ENCODE results near the gene SYDE2. TPM values are rescaled to one million over a fixed set of nuclear protein-coding genes. Genes with fewer than 3 reads are reported as not detected.

The SYDE2 gene
- total and polyA plus RNA-seq, 2 donors (not counting 1 experiment from before 2014, with no cell fraction given) = 0.25 to 0.89 TPM

- H3K4me1 Mint-ChIP-seq = no peaks in the 10 kb centered on the region
- H3K36me3 ChIP-seq (replicated peaks in 1 of 2; ENCODE audit: control extremely low read depth in 1 of 2, control insufficient read depth in 1 of 2, extremely low read depth in 1 of 2, insufficient read depth in 2 of 2, low read length in 1 of 2) = no peaks in the 10 kb centered on the region
- no peak overlapping the region for H3K27ac ChIP-seq (ENCODE audit: low read length in 2 of 2)
- H3K9ac ChIP-seq (ENCODE audit: low read length) = no peak overlapping the region
- TF ChIP-seq CTCF (IDR thresholded peaks at IDR 0.05) (no peak), EZH2 (IDR thresholded peaks at IDR 0.05; ENCODE audit: borderline replicate concordance, insufficient read depth, low read depth, low read length, poor library complexity, severe bottlenecking) (no peak)
- peaks cover 21% of the 10 kb centered on the region for H3K27me3 Mint-ChIP-seq
- DNase-seq = no peak
- H2AFZ ChIP-seq (ENCODE audit: insufficient read depth, low read depth, low read length, poor library complexity, severe bottlenecking) = no peak overlapping the region
- no peaks in the 10 kb centered on the region for H3K9me3 ChIP-seq (ENCODE audit: control extremely low read depth in 1 of 3, control insufficient read depth in 2 of 3, insufficient read depth in 1 of 3, low read length in 2 of 3)
- no peaks in the 10 kb centered on the region for H3K4me1 ChIP-seq (ENCODE audit: control insufficient read depth in 2 of 2, insufficient read depth in 2 of 2, low read length in 2 of 2)
- H3K79me2 ChIP-seq (ENCODE audit: control insufficient read depth, insufficient read depth, low read length) = no peaks in the 10 kb centered on the region
- H3K4me3 Mint-ChIP-seq = no peak overlapping the region
- no peak overlapping the region for H3K27ac Mint-ChIP-seq
- H3K27me3 ChIP-seq (replicated peaks in 1 of 4; ENCODE audit: control extremely low read depth in 1 of 4, control insufficient read depth in 3 of 4, insufficient read depth in 4 of 4, low read length in 3 of 4) = peaks cover 0 to 3% (median 1%) of the 10 kb centered on the region in 4 experiments
- H4K20me1 ChIP-seq (ENCODE audit: control insufficient read depth, insufficient read depth, low read length, poor library complexity, severe bottlenecking) = no peaks in the 10 kb centered on the region
- H3K4me3 ChIP-seq (ENCODE audit: control extremely low read depth in 1 of 5, extremely low read depth in 1 of 5, insufficient read depth in 1 of 5, low read depth in 2 of 5, low read length in 4 of 5) = no peak overlapping the region
- intact Hi-C loops (cut with micrococcal nuclease) = no loop called here
- H3K4me2 ChIP-seq (replicated peaks; ENCODE audit: low read depth, low read length, poor library complexity, severe bottlenecking) = no peak overlapping the region
- POLR2A ChIA-PET = no interaction called here
- CTCF ChIA-PET = no interaction called here
- no peaks in the 10 kb centered on the region for H3K9me3 Mint-ChIP-seq (ENCODE audit: insufficient read depth)
- WGBS (ENCODE audit: insufficient coverage) = 100% methylated on average over 1 of the region's 3 CpGs
- ATAC-seq (ENCODE audit: low read depth) = no peak
These were observed 24.2 kb upstream of the SYDE2 start for GRCh38 chr1:85224734-85225623.

DNA sequence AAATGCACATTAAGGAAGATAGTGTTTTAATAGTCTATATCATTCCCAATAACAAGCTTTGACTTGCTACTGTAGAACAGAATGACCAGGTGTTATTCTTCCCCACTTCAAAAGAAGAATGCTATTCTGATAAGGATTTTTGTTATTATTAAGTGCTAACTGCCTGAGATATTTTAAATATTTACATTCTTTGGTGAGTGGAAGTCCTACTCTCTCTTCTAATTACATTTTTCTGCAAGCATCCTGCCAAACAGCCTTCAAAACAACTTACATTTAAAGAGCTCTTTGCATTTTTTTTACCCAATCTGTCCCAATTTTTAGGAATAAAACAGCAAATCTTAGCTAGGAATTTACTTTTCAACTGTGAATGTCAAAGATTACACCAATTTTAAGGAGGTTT is 23.5 kb upstream of the SYDE2 start:
- DNase-seq (no peak), ATAC-seq (ENCODE audit: low read depth) (no peak)
- no peaks in the 10 kb centered on the region for H3K79me2 ChIP-seq (ENCODE audit: control insufficient read depth, insufficient read depth, low read length)
- H3K27ac Mint-ChIP-seq = no peak overlapping the region
- H3K27me3 ChIP-seq (replicated peaks in 1 of 4; ENCODE audit: control extremely low read depth in 1 of 4, control insufficient read depth in 3 of 4, insufficient read depth in 4 of 4, low read length in 3 of 4) = peaks cover 0 to 3% (median 1%) of the 10 kb centered on the region in 4 experiments
- H3K9me3 Mint-ChIP-seq (ENCODE audit: insufficient read depth) = no peaks in the 10 kb centered on the region
- no peak overlapping the region for H3K27ac ChIP-seq (ENCODE audit: low read length in 2 of 2)
- no peaks in the 10 kb centered on the region for H3K4me1 ChIP-seq (ENCODE audit: control insufficient read depth in 2 of 2, insufficient read depth in 2 of 2, low read length in 2 of 2)
- no peaks in the 10 kb centered on the region for H3K9me3 ChIP-seq (ENCODE audit: control extremely low read depth in 1 of 3, control insufficient read depth in 2 of 3, insufficient read depth in 1 of 3, low read length in 2 of 3)
- H4K20me1 ChIP-seq (ENCODE audit: control insufficient read depth, insufficient read depth, low read length, poor library complexity, severe bottlenecking) = no peaks in the 10 kb centered on the region
- H3K4me3 Mint-ChIP-seq = no peak overlapping the region
- H2AFZ ChIP-seq (ENCODE audit: insufficient read depth, low read depth, low read length, poor library complexity, severe bottlenecking) = no peak overlapping the region
- TF ChIP-seq CTCF (IDR thresholded peaks at IDR 0.05) (no peak), EZH2 (IDR thresholded peaks at IDR 0.05; ENCODE audit: borderline replicate concordance, insufficient read depth, low read depth, low read length, poor library complexity, severe bottlenecking) (no peak)
- intact Hi-C loops (cut with micrococcal nuclease) = no loop called here
- no peak overlapping the region for H3K9ac ChIP-seq (ENCODE audit: low read length)
- peaks cover 26% of the 10 kb centered on the region for H3K27me3 Mint-ChIP-seq
- H3K4me2 ChIP-seq (replicated peaks; ENCODE audit: low read depth, low read length, poor library complexity, severe bottlenecking) = no peak overlapping the region
- POLR2A ChIA-PET = no interaction called here
- CTCF ChIA-PET = interaction anchor here (0.6 kb wide), 1 partner anchor 289 kb away, joined by 6 read pairs; no protein-coding TSS in a partner anchor
- H3K4me3 ChIP-seq (ENCODE audit: control extremely low read depth in 1 of 5, extremely low read depth in 1 of 5, insufficient read depth in 1 of 5, low read depth in 2 of 5, low read length in 4 of 5) = no peak overlapping the region
- H3K4me1 Mint-ChIP-seq = no peaks in the 10 kb centered on the region
- H3K36me3 ChIP-seq (replicated peaks in 1 of 2; ENCODE audit: control extremely low read depth in 1 of 2, control insufficient read depth in 1 of 2, extremely low read depth in 1 of 2, insufficient read depth in 2 of 2, low read length in 1 of 2) = no peaks in the 10 kb centered on the region

Data from B cell (primary cell).